Gastrocnemius medialis (tissue), 4 donors: ENCODE results near the gene IL20RB. TPM values are rescaled to one million over a fixed set of nuclear protein-coding genes. Genes with fewer than 3 reads are reported as not detected.

Experiments used
- ATAC-seq, 2 donors: fragments of 150-250 bp; one replicate each; pipeline ENCODE4 v1.9.1; 2016
- DNase-seq, 2 donors: peaks; one replicate each; pipeline ENCODE4 v3.0.0-alpha.2; 2019
- H3K27ac ChIP-seq, 4 donors: fragments of 200-600 bp; sonication (generic); 1 replicate in 1 of 4; 2 replicates in 3 of 4; pipeline ENCODE4 v1.5.1; 2016 to 2018; ENCODE audit warnings: mild to moderate bottlenecking in 2 of 4, moderate library complexity in 1 of 4
- H3K27me3 ChIP-seq, 3 donors: fragments of 200-600 bp; sonication (generic) in 2 of 3; 1 replicate in 1 of 3; 2 replicates in 2 of 3; pipeline versions ENCODE4 v1.5.1 to v1.6.0; 2016 to 2019; ENCODE audit warnings: mild to moderate bottlenecking in 1 of 3, moderate library complexity in 1 of 3
- H3K36me3 ChIP-seq, 2 donors: fragments of 200-600 bp; sonication (generic) in 1 of 2; one replicate each; pipeline ENCODE4 v1.5.1; 2017 to 2018
- H3K4me1 ChIP-seq, 2 donors: fragments of 200-600 bp; sonication (generic) in 1 of 2; one replicate each; pipeline ENCODE4 v1.5.1; 2016 to 2017; ENCODE audit warnings: mild to moderate bottlenecking in 2 of 2
- H3K4me3 ChIP-seq, 4 donors: fragments of 200-600 bp; sonication (generic) in 3 of 4; 1 replicate in 1 of 4; 2 replicates in 3 of 4; pipeline ENCODE4 v1.5.1; 2016 to 2019; ENCODE audit warnings: mild to moderate bottlenecking in 2 of 4
- H3K9me3 ChIP-seq, 3 donors: fragments of 200-600 bp; sonication (generic) in 2 of 3; 1 replicate in 1 of 3; 2 replicates in 2 of 3; pipeline ENCODE4 v1.5.1; 2016 to 2019
- CTCF ChIP-seq, 5 experiments: fragments of 450-650 bp in 3 of 5; fragments of 200-600 bp in 2 of 5; sonication (generic) in 2 of 5; IDR thresholded peaks in 4 of 5; conservative IDR thresholded peaks in 1 of 5; 1 replicate in 4 of 5; 2 replicates in 1 of 5; pipeline ENCODE4 v1.5.1; 2016 to 2019; ENCODE audit warnings: antibody characterized with exemption in 5 of 5, mild to moderate bottlenecking in 3 of 5, moderate library complexity in 3 of 5
- POLR2A ChIP-seq, 2 donors: fragments of 450-650 bp; IDR thresholded peaks; one replicate each; pipeline ENCODE4 v1.6.1; 2017; ENCODE audit warnings: antibody characterized with exemption in 2 of 2, mild to moderate bottlenecking in 2 of 2, moderate library complexity in 2 of 2
- in situ Hi-C, 4 donors: fragments of 200-750 bp; cut with MboI; loops; one replicate each; pipeline versions ENCODE4 v1.15.0 to v1.8.0; 2017; ENCODE audit warnings: low sequenced_read_pairs in 4 of 4
- intact Hi-C: fragments of 100-400 bp; cut with DNase I; formaldehyde crosslinking; loops from one replicate; pipeline ENCODE4 v1.15.1; 2023; ENCODE audit warnings: low total_unique reads
- total RNA-seq, 4 donors: library from RNA; depleted of rRNA; stranded (reverse); fragments of >200 nt; gene quantifications; one replicate each; pipeline versions ENCODE4 v1.1.0 to v1.2.3, GENCODE V29; 2016

Gene IL20RB
- total RNA-seq, 4 donors from 2014 or later: 0.38 to 0.63 (median 0.52) TPM

- H3K27me3 ChIP-seq: no peaks in the 10 kb centered on the region
- no peak overlapping the region for H3K27ac ChIP-seq
- in situ Hi-C loops (no loop called here), intact Hi-C loops (no loop called here)
- no peaks in the 10 kb centered on the region for H3K36me3 ChIP-seq
- H3K4me3 ChIP-seq: no peak overlapping the region
- ATAC-seq (no peak), DNase-seq (no peak)
- TF ChIP-seq CTCF (IDR thresholded peaks at IDR 0.05 in 4 of 5, conservative IDR thresholded peaks at IDR 0.05 in 1 of 5) (no peak), POLR2A (IDR thresholded peaks at IDR 0.05) (no peak)
- H3K9me3 ChIP-seq: peaks cover 0 to 3% (median 0%) of the 10 kb centered on the region in 3 donors
- H3K4me1 ChIP-seq: no peaks in the 10 kb centered on the region
These were observed 15.6 kb downstream of the IL20RB start for GRCh38 chr3:136973352-136973751.

- Histone ChIP-seq H3K4me3 (no peak overlapping the region), H3K9me3 (peaks cover 0 to 3% (median 0%) of the 10 kb centered on the region in 3 donors), H3K27me3 (no peaks in the 10 kb centered on the region), H3K4me1 (no peaks in the 10 kb centered on the region), H3K27ac (no peak overlapping the region), H3K36me3 (no peaks in the 10 kb centered on the region)
- ATAC-seq (no peak), DNase-seq (no peak)
- in situ Hi-C loops: no loop called here
- intact Hi-C loops: no loop called here
- TF ChIP-seq CTCF (IDR thresholded peaks at IDR 0.05 in 4 of 5, conservative IDR thresholded peaks at IDR 0.05 in 1 of 5): no peak
- TF ChIP-seq POLR2A (IDR thresholded peaks at IDR 0.05): no peak
These were observed 16.9 kb downstream of the IL20RB start for GRCh38 chr3:136974670-136975069.

- Histone ChIP-seq H3K27ac (no peak overlapping the region), H3K36me3 (no peaks in the 10 kb centered on the region), H3K4me1 (no peaks in the 10 kb centered on the region), H3K9me3 (peaks cover 0 to 3% (median 0%) of the 10 kb centered on the region in 3 donors), H3K4me3 (no peak overlapping the region), H3K27me3 (no peaks in the 10 kb centered on the region)
- in situ Hi-C loops: no loop called here
- intact Hi-C loops: no loop called here
- ATAC-seq: no peak
- DNase-seq: no peak
- TF ChIP-seq POLR2A (IDR thresholded peaks at IDR 0.05) (no peak), CTCF (IDR thresholded peaks at IDR 0.05 in 4 of 5, conservative IDR thresholded peaks at IDR 0.05 in 1 of 5) (no peak)
These were observed 21.4 kb downstream of the IL20RB start for GRCh38 chr3:136979204-136979603.

GRCh38 chr3:136979684-136980083, 21.9 kb downstream of the IL20RB start:
- Histone ChIP-seq H3K4me3 (no peak overlapping the region), H3K36me3 (no peaks in the 10 kb centered on the region), H3K27me3 (no peaks in the 10 kb centered on the region), H3K4me1 (no peaks in the 10 kb centered on the region), H3K9me3 (peaks cover 0 to 3% (median 0%) of the 10 kb centered on the region in 3 donors), H3K27ac (no peak overlapping the region)
- DNase-seq (no peak), ATAC-seq (no peak)
- in situ Hi-C loops (no loop called here), intact Hi-C loops (no loop called here)
- TF ChIP-seq POLR2A (IDR thresholded peaks at IDR 0.05): no peak

GRCh38 chr3:136982033-136982432, 24.2 kb downstream of the IL20RB start:
- Histone ChIP-seq H3K9me3 (no peaks in the 10 kb centered on the region), H3K27ac (no peak overlapping the region), H3K4me1 (no peaks in the 10 kb centered on the region), H3K4me3 (no peak overlapping the region), H3K27me3 (no peaks in the 10 kb centered on the region), H3K36me3 (no peaks in the 10 kb centered on the region)
- intact Hi-C loops: no loop called here
- no peak for DNase-seq
- no peak for ATAC-seq
- in situ Hi-C loops: no loop called here
- TF ChIP-seq POLR2A (IDR thresholded peaks at IDR 0.05) (no peak), CTCF (IDR thresholded peaks at IDR 0.05 in 4 of 5, conservative IDR thresholded peaks at IDR 0.05 in 1 of 5) (no peak)
